Astrocyte (in vitro differentiated cells and primary cell): ENCODE data around the gene MAN2A1. TPM values are rescaled to one million over a fixed set of nuclear protein-coding genes. Genes with fewer than 3 reads are reported as not detected.

ENCODE experiments used
- DNase-seq: peaks from one replicate; pipeline ENCODE4 v3.0.0-alpha.2; 2010; ENCODE audit warnings: low read depth
- FAIRE-seq: peaks from 2 replicates; lab custom pipeline; 2011; peaks lifted over from hg19 to GRCh38; lab: Jason Lieb, UNC
- H2AFZ ChIP-seq: 2 replicates; pipeline ENCODE4 v1.6.0; 2012; ENCODE audit warnings: low read depth, low read length, inconsistent platforms
- H3K27ac ChIP-seq: 2 replicates; pipeline ENCODE4 v1.5.1; 2011; ENCODE audit warnings: low read depth, low read length, inconsistent platforms
- H3K27me3 ChIP-seq: 2 replicates; pipeline ENCODE4 v1.6.0; 2011; ENCODE audit warnings: low read length, inconsistent platforms; ENCODE audit not compliant: insufficient read depth
- H3K36me3 ChIP-seq: 2 replicates; pipeline ENCODE4 v1.5.1; 2011; ENCODE audit warnings: low read length, inconsistent platforms; ENCODE audit not compliant: insufficient read depth
- H3K4me1 ChIP-seq: 2 replicates; pipeline ENCODE4 v1.5.1; 2011; ENCODE audit warnings: low read length, inconsistent platforms; ENCODE audit not compliant: insufficient read depth
- H3K4me2 ChIP-seq: 2 replicates; pipeline ENCODE4 v1.6.0; 2012; ENCODE audit warnings: low read length, inconsistent platforms
- H3K4me3 ChIP-seq: 2 replicates; pipeline ENCODE4 v1.5.1; 2011; ENCODE audit warnings: low read depth, mild to moderate bottlenecking, low read length, inconsistent platforms; ENCODE audit not compliant: insufficient read depth
- H3K79me2 ChIP-seq: 2 replicates; pipeline ENCODE4 v1.6.0; 2012; ENCODE audit warnings: mild to moderate bottlenecking, low read length, inconsistent platforms; ENCODE audit not compliant: insufficient read depth
- H3K9ac ChIP-seq: 2 replicates; pipeline ENCODE4 v1.6.0; 2012; ENCODE audit warnings: mild to moderate bottlenecking, low read length, inconsistent platforms
- H3K9me3 ChIP-seq: 2 replicates; pipeline ENCODE4 v1.5.1; 2012; ENCODE audit warnings: low read depth, mild to moderate bottlenecking, low read length, inconsistent platforms; ENCODE audit not compliant: insufficient read depth
- H4K20me1 ChIP-seq: 2 replicates; pipeline ENCODE4 v1.6.0; 2012; ENCODE audit warnings: low read length, inconsistent platforms; ENCODE audit not compliant: insufficient read depth
- H3K27ac Mint-ChIP-seq: one replicate; pipeline ENCODE4 v1.8.0; 2021; ENCODE audit warnings: mild to moderate bottlenecking, mixed read lengths; ENCODE audit not compliant: unreplicated experiment
- H3K27me3 Mint-ChIP-seq: one replicate; pipeline ENCODE4 v1.8.0; 2021; ENCODE audit warnings: low read depth, mixed read lengths; ENCODE audit not compliant: unreplicated experiment
- H3K36me3 Mint-ChIP-seq: one replicate; pipeline ENCODE4 v1.8.0; 2021; ENCODE audit warnings: low read depth, mixed read lengths; ENCODE audit not compliant: unreplicated experiment
- H3K4me1 Mint-ChIP-seq: one replicate; pipeline ENCODE4 v1.8.0; 2021; ENCODE audit warnings: low read depth, mixed read lengths; ENCODE audit not compliant: unreplicated experiment
- H3K4me3 Mint-ChIP-seq: one replicate; pipeline ENCODE4 v1.8.0; 2021; ENCODE audit warnings: mild to moderate bottlenecking, moderate library complexity, mixed read lengths; ENCODE audit not compliant: unreplicated experiment
- H3K9me3 Mint-ChIP-seq: one replicate; pipeline ENCODE4 v1.8.0; 2021; ENCODE audit warnings: mild to moderate bottlenecking, mixed read lengths; ENCODE audit not compliant: unreplicated experiment
- CTCF ChIP-seq: IDR thresholded peaks from 2 replicates; pipeline ENCODE4 v1.5.1; 2011; ENCODE audit warnings: low read depth, mild to moderate bottlenecking, inconsistent platforms, low read length, moderate library complexity; ENCODE audit not compliant: insufficient read depth
- EZH2 ChIP-seq: IDR thresholded peaks from 2 replicates; pipeline ENCODE4 v1.6.1; 2012; ENCODE audit warnings: mild to moderate bottlenecking, low read length, inconsistent platforms; ENCODE audit not compliant: insufficient read depth
- total RNA-seq: library from RNA; stranded (reverse); gene quantifications from 2 replicates; pipeline ENCODE4 v1.2.1, GENCODE V29; 2021

MAN2A1 gene
- total RNA-seq, 1 donor from 2014 or later = 109 TPM

- no peaks in the 10 kb centered on the region for H3K27me3 Mint-ChIP-seq
- H3K27ac Mint-ChIP-seq = no peak overlapping the region
- Histone ChIP-seq H2AFZ (no peak overlapping the region), H3K4me1 (no peaks in the 10 kb centered on the region), H3K36me3 (peaks cover 7% of the 10 kb centered on the region), H3K4me2 (no peak overlapping the region), H4K20me1 (no peaks in the 10 kb centered on the region), H3K27me3 (no peaks in the 10 kb centered on the region), H3K27ac (no peak overlapping the region), H3K79me2 (peaks cover 4% of the 10 kb centered on the region), H3K9ac (no peak overlapping the region), H3K9me3 (no peaks in the 10 kb centered on the region), H3K4me3 (no peak overlapping the region)
- TF ChIP-seq EZH2 = no peak
- no peak for TF ChIP-seq CTCF
- peaks cover 6% of the 10 kb centered on the region for H3K4me1 Mint-ChIP-seq
- FAIRE-seq (peak; percentile 37), DNase-seq (no peak)
- peaks cover under 1% of the 10 kb centered on the region for H3K36me3 Mint-ChIP-seq
- H3K4me3 Mint-ChIP-seq = no peak overlapping the region
- no peaks in the 10 kb centered on the region for H3K9me3 Mint-ChIP-seq
Measured at GRCh38 chr5:109767184-109767995, 77.7 kb downstream of the MAN2A1 start.

GRCh38 chr5:109767997-109768396 is 78.3 kb downstream of the MAN2A1 start:
- Histone ChIP-seq H3K9me3 (no peaks in the 10 kb centered on the region), H3K9ac (no peak overlapping the region), H3K27ac (no peak overlapping the region), H4K20me1 (no peaks in the 10 kb centered on the region), H3K79me2 (peaks cover 3% of the 10 kb centered on the region), H3K36me3 (peaks cover 1% of the 10 kb centered on the region), H3K4me1 (no peaks in the 10 kb centered on the region), H2AFZ (no peak overlapping the region), H3K4me3 (no peak overlapping the region), H3K4me2 (no peak overlapping the region), H3K27me3 (no peaks in the 10 kb centered on the region)
- TF ChIP-seq EZH2 (no peak), CTCF (no peak)
- no peaks in the 10 kb centered on the region for H3K9me3 Mint-ChIP-seq
- peak; percentile 29 for FAIRE-seq
- no peak overlapping the region for H3K4me3 Mint-ChIP-seq
- no peak for DNase-seq
- H3K36me3 Mint-ChIP-seq = no peaks in the 10 kb centered on the region
- peaks cover 6% of the 10 kb centered on the region for H3K4me1 Mint-ChIP-seq
- H3K27me3 Mint-ChIP-seq = no peaks in the 10 kb centered on the region
- H3K27ac Mint-ChIP-seq = no peak overlapping the region
